CD4-positive, alpha-beta T cell (primary cell): ENCODE data around the gene WDR46. TPM values are rescaled to one million over a fixed set of nuclear protein-coding genes. Genes with fewer than 3 reads are reported as not detected.

ENCODE experiments used
- ATAC-seq: fragments of 200-7000 bp; cut with Tn5 transposase; one replicate; pipeline ENCODE4 v1.10.0; 2022; ENCODE audit warnings: mild to moderate bottlenecking; ENCODE audit not compliant: poor library complexity
- CTCF ChIA-PET: fragments of 350-600 bp; sonication (Branson Sonifier 250); formaldehyde crosslinking; loops from one replicate; lab custom pipeline; 2021; ENCODE audit warnings: antibody characterized with exemption, inconsistent platforms; lab: Charles Lee
- POLR2A ChIA-PET: fragments of 350-600 bp; sonication (Branson Sonifier 250); formaldehyde crosslinking; loops from one replicate; lab custom pipeline; 2021; ENCODE audit warnings: antibody characterized with exemption, inconsistent platforms; lab: Charles Lee
- DNase-seq, 14 experiments: peaks; one replicate each; pipeline ENCODE4 v3.0.0-alpha.2; 2013 to 2020; ENCODE audit warnings: mixed read lengths in 2 of 14
- H3K27ac ChIP-seq, 2 donors: one replicate each; pipeline versions ENCODE4 v1.5.1 to v1.7.0; 2013; ENCODE audit warnings: low read length in 2 of 2, low read depth in 1 of 2, mild to moderate bottlenecking in 1 of 2
- H3K27me3 ChIP-seq, 2 experiments: 1 replicate in 1 of 2; 2 replicates in 1 of 2; pipeline versions ENCODE4 v1.6.1 to v1.7.0; 2013; ENCODE audit warnings: low read length in 2 of 2, control low read depth in 1 of 2, mild to moderate bottlenecking in 1 of 2, moderate library complexity in 1 of 2; ENCODE audit not compliant: insufficient read depth in 2 of 2, control insufficient read depth in 1 of 2
- H3K36me3 ChIP-seq: one replicate; pipeline ENCODE4 v1.6.1; 2013; ENCODE audit warnings: low read length, control low read depth; ENCODE audit not compliant: insufficient read depth
- H3K4me1 ChIP-seq: one replicate; pipeline ENCODE4 v1.6.1; 2013; ENCODE audit warnings: low read length, control low read depth; ENCODE audit not compliant: insufficient read depth
- H3K4me3 ChIP-seq: one replicate; pipeline ENCODE4 v1.5.1; 2013; ENCODE audit warnings: mild to moderate bottlenecking, low read length, moderate library complexity
- H3K9me3 ChIP-seq, 2 experiments: 1 replicate in 1 of 2; 2 replicates in 1 of 2; pipeline versions ENCODE4 v1.6.1 to v1.7.0; 2013; ENCODE audit warnings: low read length in 2 of 2, mild to moderate bottlenecking in 2 of 2, control low read depth in 1 of 2, moderate library complexity in 1 of 2; ENCODE audit not compliant: control insufficient read depth in 1 of 2, insufficient read depth in 1 of 2
- H3K27ac Mint-ChIP-seq: one replicate; pipeline ENCODE4 v1.8.0; 2020; ENCODE audit warnings: mixed read lengths
- H3K27me3 Mint-ChIP-seq: one replicate; pipeline ENCODE4 v1.8.0; 2021; ENCODE audit warnings: mixed read lengths
- H3K36me3 Mint-ChIP-seq: one replicate; pipeline ENCODE4 v1.8.0; 2021; ENCODE audit warnings: low read depth, mixed read lengths
- H3K4me1 Mint-ChIP-seq: one replicate; pipeline ENCODE4 v1.8.0; 2021; ENCODE audit warnings: low read depth, mixed read lengths
- H3K4me3 Mint-ChIP-seq: one replicate; pipeline ENCODE4 v1.8.0; 2020; ENCODE audit warnings: mild to moderate bottlenecking, mixed read lengths
- H3K9me3 Mint-ChIP-seq: one replicate; pipeline ENCODE4 v1.8.0; 2020; ENCODE audit warnings: mixed read lengths
- CTCF ChIP-seq: fragments of 200-600 bp; IDR thresholded peaks from one replicate; pipeline ENCODE4 v1.8.0; 2022; ENCODE audit warnings: antibody characterized with exemption, mild to moderate bottlenecking
- intact Hi-C, 2 experiments: fragments of 100-400 bp; cut with DNase I in 1 of 2; cut with micrococcal nuclease in 1 of 2; formaldehyde crosslinking; loops; one replicate each; pipeline versions ENCODE4 v1.15.1 to v1.9.0; 2023 to 2025; cut with DNase I, micrococcal nuclease
- total RNA-seq, 174 experiments: library from RNA in 2 of 174; stranded (reverse) in 2 of 174; gene quantifications; one replicate each; pipeline ENCODE4 v1.2.3 and lab custom pipeline; 2021 to 2026

The WDR46 gene
- total RNA-seq, 2 experiments from 2014 or later = 13.6 to 15.8 TPM

- no peaks in the 10 kb centered on the region for H3K9me3 Mint-ChIP-seq
- CTCF ChIA-PET = no interaction called here
- H3K36me3 ChIP-seq = peaks cover 24% of the 10 kb centered on the region
- peaks cover 17% of the 10 kb centered on the region for H3K4me1 ChIP-seq
- no peaks in the 10 kb centered on the region for H3K9me3 ChIP-seq
- no peak for TF ChIP-seq CTCF
- peaks cover 19% of the 10 kb centered on the region for H3K4me1 Mint-ChIP-seq
- POLR2A ChIA-PET = no interaction called here
- intact Hi-C loops = no loop called here
- H3K36me3 Mint-ChIP-seq = peaks cover 38% of the 10 kb centered on the region
- no peak overlapping the region for H3K4me3 ChIP-seq
- DNase-seq (no peak), ATAC-seq (no peak)
- H3K4me3 Mint-ChIP-seq = no peak overlapping the region
- no peaks in the 10 kb centered on the region for H3K27me3 ChIP-seq
- no peak overlapping the region for H3K27ac Mint-ChIP-seq
- no peak overlapping the region for H3K27ac ChIP-seq
- no peaks in the 10 kb centered on the region for H3K27me3 Mint-ChIP-seq
Measured at GRCh38 chr6:33254591-33254990, 34.4 kb downstream of the WDR46 start.

- ChIA-PET CTCF (interaction anchor here (0.7 kb wide), 1 partner anchor 56 kb away, joined by 3 read pairs; no protein-coding TSS in a partner anchor), POLR2A (no interaction called here)
- Mint-ChIP-seq H3K4me1 (peaks cover 37% of the 10 kb centered on the region), H3K4me3 (no peak overlapping the region), H3K27ac (no peak overlapping the region), H3K27me3 (no peaks in the 10 kb centered on the region), H3K36me3 (peaks cover 30% of the 10 kb centered on the region), H3K9me3 (no peaks in the 10 kb centered on the region)
- Histone ChIP-seq H3K27me3 (no peaks in the 10 kb centered on the region), H3K4me3 (no peak overlapping the region), H3K36me3 (peaks cover 20% of the 10 kb centered on the region), H3K4me1 (peaks cover 32% of the 10 kb centered on the region), H3K27ac (no peak overlapping the region), H3K9me3 (no peaks in the 10 kb centered on the region)
- DNase-seq = no peak
- no peak for TF ChIP-seq CTCF
- intact Hi-C loops = no loop called here
- ATAC-seq = no peak
Measured at GRCh38 chr6:33252759-33253158, 36.3 kb downstream of the WDR46 start.

GRCh38 chr6:33251395-33252012, 37.5 kb downstream of the WDR46 start:
- ChIA-PET POLR2A (interaction anchor here (0.7 to 4.0 kb wide), 4 partner anchors 20 to 48 kb away, joined by 3 to 95 read pairs (median 16); partner anchors contain the start of genes B3GALT4, RPS18 and VPS52), CTCF (interaction anchor here (1.6 to 6.8 kb wide), 2 partner anchors 90 to 460 kb away, joined by 3 to 76 read pairs; partner anchors contain the start of gene UQCC2)
- Histone ChIP-seq H3K9me3 (no peaks in the 10 kb centered on the region), H3K36me3 (peaks cover 20% of the 10 kb centered on the region), H3K27me3 (no peaks in the 10 kb centered on the region), H3K27ac (no peak overlapping the region), H3K4me3 (no peak overlapping the region), H3K4me1 (peaks cover 32% of the 10 kb centered on the region)
- intact Hi-C loops = no loop called here
- Mint-ChIP-seq H3K4me3 (peak overlapping the region; percentile 82), H3K9me3 (no peaks in the 10 kb centered on the region), H3K27me3 (no peaks in the 10 kb centered on the region), H3K36me3 (peaks cover 28% of the 10 kb centered on the region), H3K27ac (peak overlapping the region; percentile 81), H3K4me1 (peaks cover 37% of the 10 kb centered on the region)
- ATAC-seq = no peak
- no peak for TF ChIP-seq CTCF
- DNase-seq = no peak
